ENCODE results near the gene TEDC1.

DNA sequence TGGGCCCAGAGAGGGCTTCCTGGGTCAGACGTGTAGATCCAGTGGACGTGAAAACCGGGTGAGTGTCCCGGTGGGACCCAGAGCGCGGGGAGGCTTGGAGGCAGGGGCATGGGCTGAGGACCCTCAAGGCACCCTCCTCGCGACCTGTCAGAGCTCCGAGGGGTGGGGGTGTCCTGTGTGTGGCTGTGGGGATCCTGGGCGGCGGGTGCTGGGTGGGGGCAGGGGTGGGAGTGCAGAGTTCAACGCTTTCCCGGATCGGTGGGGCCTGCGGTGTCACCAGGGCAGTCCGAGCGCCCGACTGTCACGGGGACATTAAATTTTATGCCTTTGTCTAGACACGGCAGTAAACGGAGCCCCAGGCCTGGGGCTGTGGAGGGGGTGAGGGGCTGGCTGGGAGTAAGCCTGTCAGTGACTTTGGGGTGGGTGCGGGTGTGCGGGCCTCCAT lies 36.4 kb downstream of the TEDC1 start:
- TF ChIP-seq, protein P1, sequence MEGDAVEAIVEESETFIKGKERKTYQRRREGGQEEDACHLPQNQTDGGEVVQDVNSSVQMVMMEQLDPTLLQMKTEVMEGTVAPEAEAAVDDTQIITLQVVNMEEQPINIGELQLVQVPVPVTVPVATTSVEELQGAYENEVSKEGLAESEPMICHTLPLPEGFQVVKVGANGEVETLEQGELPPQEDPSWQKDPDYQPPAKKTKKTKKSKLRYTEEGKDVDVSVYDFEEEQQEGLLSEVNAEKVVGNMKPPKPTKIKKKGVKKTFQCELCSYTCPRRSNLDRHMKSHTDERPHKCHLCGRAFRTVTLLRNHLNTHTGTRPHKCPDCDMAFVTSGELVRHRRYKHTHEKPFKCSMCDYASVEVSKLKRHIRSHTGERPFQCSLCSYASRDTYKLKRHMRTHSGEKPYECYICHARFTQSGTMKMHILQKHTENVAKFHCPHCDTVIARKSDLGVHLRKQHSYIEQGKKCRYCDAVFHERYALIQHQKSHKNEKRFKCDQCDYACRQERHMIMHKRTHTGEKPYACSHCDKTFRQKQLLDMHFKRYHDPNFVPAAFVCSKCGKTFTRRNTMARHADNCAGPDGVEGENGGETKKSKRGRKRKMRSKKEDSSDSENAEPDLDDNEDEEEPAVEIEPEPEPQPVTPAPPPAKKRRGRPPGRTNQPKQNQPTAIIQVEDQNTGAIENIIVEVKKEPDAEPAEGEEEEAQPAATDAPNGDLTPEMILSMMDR (IDR thresholded peaks at IDR 0.05), result no peak
- no peak for TF ChIP-seq POLR2A (IDR thresholded peaks at IDR 0.05)
